ENCODE data around the gene TTI1.

DNA sequence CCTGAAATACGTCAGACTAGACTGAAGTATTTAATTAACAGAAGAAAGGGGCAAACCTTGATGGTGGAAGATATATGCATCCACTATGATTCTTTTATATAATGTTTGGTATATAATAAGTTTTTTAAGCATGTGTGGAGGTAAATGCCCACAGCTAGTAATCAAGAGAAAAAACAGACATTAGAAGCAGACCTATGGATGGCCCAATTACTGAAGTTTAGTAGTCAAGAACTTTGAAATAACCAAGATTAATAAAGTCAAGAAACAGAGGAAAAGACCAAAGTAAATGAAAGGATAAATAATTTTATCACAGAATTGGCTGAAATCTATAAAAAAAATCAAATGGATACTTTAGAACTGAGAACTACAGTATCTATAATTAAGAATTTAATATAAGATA, 15.3 kb downstream of the TTI1 start:
- TF ChIP-seq, protein P1, sequence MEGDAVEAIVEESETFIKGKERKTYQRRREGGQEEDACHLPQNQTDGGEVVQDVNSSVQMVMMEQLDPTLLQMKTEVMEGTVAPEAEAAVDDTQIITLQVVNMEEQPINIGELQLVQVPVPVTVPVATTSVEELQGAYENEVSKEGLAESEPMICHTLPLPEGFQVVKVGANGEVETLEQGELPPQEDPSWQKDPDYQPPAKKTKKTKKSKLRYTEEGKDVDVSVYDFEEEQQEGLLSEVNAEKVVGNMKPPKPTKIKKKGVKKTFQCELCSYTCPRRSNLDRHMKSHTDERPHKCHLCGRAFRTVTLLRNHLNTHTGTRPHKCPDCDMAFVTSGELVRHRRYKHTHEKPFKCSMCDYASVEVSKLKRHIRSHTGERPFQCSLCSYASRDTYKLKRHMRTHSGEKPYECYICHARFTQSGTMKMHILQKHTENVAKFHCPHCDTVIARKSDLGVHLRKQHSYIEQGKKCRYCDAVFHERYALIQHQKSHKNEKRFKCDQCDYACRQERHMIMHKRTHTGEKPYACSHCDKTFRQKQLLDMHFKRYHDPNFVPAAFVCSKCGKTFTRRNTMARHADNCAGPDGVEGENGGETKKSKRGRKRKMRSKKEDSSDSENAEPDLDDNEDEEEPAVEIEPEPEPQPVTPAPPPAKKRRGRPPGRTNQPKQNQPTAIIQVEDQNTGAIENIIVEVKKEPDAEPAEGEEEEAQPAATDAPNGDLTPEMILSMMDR (IDR thresholded peaks at IDR 0.05; ENCODE audit: poor library complexity, severe bottlenecking) = no peak
- TF ChIP-seq TAF1 (IDR thresholded peaks at IDR 0.05; ENCODE audit: low read depth) = no peak
- no peak for TF ChIP-seq SMC3 (conservative IDR thresholded peaks at IDR 0.05; ENCODE audit: poor library complexity)
- TF ChIP-seq RAD21 (conservative IDR thresholded peaks at IDR 0.05) = no peak
- no peak for TF ChIP-seq MXI1 (conservative IDR thresholded peaks at IDR 0.05; ENCODE audit: poor library complexity, severe bottlenecking)
- no peak for TF ChIP-seq EZH2 (IDR thresholded peaks at IDR 0.05; ENCODE audit: borderline replicate concordance, insufficient read depth, low read length, poor library complexity, severe bottlenecking)

All from neural cell (in vitro differentiated cells).